NCI-H82 treated with DMSO at 0.1 percent for 48 hours (cell line): ENCODE measurements around the gene ITPK1.

Experiments used
- DNase-seq: peaks from one replicate; lab custom pipeline; 2025; ENCODE audit not compliant: unreplicated experiment; lab: John Stamatoyannopoulos, UW

The ITPK1 gene

GRCh38 chr14:93045211-93045674 is 70.5 kb downstream of the ITPK1 start:
- peak; percentile 81 for DNase-seq

DNA sequence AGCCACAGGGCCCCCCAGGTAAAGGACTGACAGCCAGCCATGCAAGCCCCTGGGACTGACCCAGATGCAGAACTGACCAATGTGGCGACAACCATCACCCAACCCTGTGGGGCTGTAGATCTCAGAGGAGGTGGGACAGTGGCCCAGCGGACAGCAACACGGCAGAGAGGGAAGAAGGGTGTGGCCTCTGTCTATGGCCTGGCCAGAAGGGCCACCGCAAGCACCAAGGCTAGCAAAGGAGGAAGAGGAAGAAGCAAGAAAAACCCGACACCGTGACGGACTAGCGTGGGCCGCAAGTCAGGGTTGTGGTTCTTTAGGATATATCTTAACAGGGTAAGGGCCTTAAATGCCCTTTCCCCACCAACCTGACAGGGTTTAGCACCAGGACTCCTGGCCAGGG is 71.2 kb downstream of the ITPK1 start:
- DNase-seq = no peak

GRCh38 chr14:93044121-93044520 is 71.6 kb downstream of the ITPK1 start:
- DNase-seq = no peak

GRCh38 chr14:93042968-93043940 is 72.5 kb downstream of the ITPK1 start:
- DNase-seq = peak; percentile 35

- no peak for DNase-seq
Observed at GRCh38 chr14:93041830-93042229, 73.9 kb downstream of the ITPK1 start.

- DNase-seq = no peak
Observed at GRCh38 chr14:93040982-93041381, 74.7 kb downstream of the ITPK1 start.

- DNase-seq = no peak
Observed at GRCh38 chr14:93040443-93040842, 75.3 kb downstream of the ITPK1 start.

- DNase-seq = no peak
Observed at GRCh38 chr14:93039649-93040315, 75.9 kb downstream of the ITPK1 start.

- no peak for DNase-seq
Observed at GRCh38 chr14:93037351-93037750, 78.4 kb downstream of the ITPK1 start.

- DNase-seq = no peak
Observed at GRCh38 chr14:93036652-93037345, 78.9 kb downstream of the ITPK1 start.

DNA sequence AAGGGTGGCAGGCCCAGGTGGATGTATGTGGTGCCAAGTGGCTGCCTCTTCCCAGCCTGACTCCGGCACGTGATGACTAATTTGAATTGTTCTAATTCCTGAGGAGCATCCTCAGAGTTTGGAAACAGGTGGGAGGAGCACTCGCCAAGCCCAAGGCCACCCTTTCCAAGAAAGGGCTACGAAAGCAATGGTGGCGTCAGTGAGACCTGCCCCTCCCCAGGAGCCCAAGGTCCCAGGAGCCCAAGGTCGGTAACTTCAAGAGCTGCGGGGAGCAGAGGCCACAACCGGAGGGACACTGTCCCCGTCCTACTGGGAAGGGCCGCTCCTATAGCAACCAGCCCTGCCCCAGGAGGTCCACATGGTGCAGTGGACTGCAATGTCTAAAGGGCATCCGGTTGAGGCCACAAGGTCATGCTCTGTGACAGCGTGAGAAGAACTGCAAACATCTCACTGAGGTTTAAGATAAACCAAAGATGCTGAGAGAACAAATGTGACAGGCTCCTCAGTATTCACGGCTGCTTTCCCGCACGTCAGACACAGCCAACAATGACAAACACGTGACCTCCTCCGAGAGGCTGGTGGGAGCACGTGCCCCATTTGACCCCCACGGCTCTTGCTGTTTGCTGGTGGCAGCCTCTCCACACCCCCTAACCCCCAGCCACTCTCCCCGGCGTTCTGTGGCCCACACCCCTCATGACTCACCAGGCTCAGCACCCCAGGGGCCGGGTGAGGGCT is 79.6 kb downstream of the ITPK1 start:
- no peak for DNase-seq

DNA sequence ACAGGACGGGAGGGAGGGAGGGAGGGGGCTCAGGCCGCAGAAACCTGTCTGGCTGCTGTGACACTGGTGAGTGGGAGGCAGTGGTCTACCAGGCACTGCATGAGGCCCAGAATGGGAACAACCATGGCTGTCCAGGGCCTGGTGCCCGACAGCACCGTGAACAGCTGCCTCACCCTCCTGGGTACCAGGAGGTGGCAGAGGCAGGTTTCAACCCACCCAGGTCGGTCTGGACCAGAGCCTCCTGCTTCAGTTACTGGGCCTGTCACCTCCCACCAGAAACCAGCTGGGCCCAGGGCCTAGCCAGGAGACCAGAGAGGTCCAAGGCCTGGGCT is 80.2 kb downstream of the ITPK1 start:
- no peak for DNase-seq

DNA sequence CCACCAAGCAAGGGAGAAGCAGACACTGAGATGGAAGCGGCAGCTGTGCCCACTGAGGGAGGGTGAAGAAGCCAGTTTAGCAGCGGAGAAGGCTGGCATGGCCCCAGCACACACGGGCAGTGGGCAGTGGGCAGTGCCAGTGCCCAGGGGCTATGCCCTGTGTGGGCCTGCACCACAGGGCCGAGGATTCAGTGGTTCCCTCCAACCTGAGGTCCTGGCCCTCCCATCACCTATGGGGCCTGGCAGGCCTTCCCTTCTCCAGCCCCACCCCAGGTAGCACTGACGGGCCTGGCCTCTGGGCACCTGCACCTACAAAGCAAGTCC is 81.1 kb downstream of the ITPK1 start:
- DNase-seq = no peak

GRCh38 chr14:93033983-93034670 is 81.6 kb downstream of the ITPK1 start:
- no peak for DNase-seq

DNA sequence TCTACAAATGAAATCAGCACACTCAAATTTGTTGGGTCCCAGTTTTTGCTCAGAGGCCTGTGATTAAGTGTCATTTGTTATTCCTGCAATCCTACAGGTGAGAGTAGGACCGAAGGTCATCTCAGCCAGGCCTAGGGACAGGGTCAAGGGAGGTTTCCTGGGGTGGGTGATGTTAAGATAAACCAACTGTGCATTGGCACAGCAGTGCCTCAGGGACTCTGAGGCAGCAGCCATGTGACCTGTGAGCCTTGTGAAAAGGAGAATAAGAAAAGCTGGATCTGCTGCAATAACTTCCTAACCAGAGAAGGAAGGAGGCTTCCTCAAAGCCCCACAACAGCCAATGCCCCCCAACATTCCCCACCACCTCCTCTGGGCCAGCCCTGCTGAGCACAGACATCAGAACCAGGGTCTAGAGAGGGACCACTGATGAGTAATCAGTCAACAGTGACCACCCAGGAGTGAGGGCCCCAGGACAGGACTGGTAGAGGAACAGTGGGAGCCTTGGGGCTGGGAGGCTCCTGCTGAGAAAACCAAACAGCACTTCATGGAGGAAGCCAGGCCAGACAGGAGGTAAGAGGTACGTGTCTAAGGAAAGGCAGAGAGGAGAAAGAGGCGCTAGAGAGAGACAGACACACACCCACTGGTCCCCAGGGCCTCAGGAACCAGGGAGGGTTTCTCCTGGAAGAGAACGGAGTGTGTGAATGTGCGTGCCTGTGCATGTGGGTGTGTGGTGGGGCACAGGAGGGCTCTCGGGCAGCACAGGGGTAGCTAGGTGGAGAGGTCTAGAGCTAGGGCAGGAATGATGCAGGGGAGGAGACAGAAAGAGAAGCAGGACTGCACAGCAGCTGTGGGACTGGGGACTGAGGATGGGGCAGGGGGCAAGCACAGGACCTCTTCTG is 82.4 kb downstream of the ITPK1 start:
- DNase-seq = no peak

DNA sequence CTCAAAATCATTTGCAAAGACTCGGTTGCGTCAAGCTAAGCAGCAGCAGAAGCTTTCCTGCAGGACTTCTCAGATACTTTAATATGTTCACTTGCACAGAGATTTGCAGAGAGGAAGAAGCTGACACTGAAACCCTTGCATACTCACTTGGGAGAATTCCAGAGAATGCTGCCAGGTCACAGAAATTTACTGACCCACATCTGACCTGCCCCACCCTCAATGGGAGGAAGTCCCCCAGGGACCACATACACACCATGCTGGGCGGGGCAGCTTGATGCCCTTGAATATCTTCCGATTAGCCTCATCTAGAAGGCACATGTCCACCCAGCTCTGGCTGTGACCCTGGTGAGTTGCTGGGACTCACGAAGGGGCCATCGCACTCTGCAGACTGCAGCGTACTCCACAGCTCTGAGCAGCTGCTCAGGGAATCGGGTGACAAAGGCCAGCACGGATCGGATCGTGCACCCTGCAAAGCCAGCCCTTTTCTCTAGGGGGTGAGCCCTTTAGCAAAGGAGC is 83.2 kb downstream of the ITPK1 start:
- no peak for DNase-seq

GRCh38 chr14:93031505-93032315 is 84.0 kb downstream of the ITPK1 start:
- DNase-seq = no peak

- DNase-seq = no peak
Observed at GRCh38 chr14:93030761-93031160, 85.0 kb downstream of the ITPK1 start.
